BLaER1 (cell line): Measurements from ENCODE around the gene LY6G6F.
A peak's percentile ranks its signal among the peaks of the same experiment; 100 is the strongest.

Experiments used
- H3K27ac ChIP-seq: shearing (Covaris generic); formaldehyde crosslinking; 2 replicates; pipeline ENCODE4 v1.8.1; 2022
- H3K27me3 ChIP-seq: shearing (Covaris generic); formaldehyde crosslinking; 2 replicates; pipeline ENCODE4 v1.8.1; 2022
- H3K36me3 ChIP-seq: shearing (Covaris generic); formaldehyde crosslinking; 2 replicates; pipeline ENCODE4 v1.8.1; 2022
- H3K4me1 ChIP-seq: shearing (Covaris generic); formaldehyde crosslinking; 2 replicates; pipeline ENCODE4 v1.8.1; 2022
- H3K4me2 ChIP-seq: shearing (Covaris generic); formaldehyde crosslinking; 2 replicates; pipeline ENCODE4 v1.8.1; 2022
- H3K4me3 ChIP-seq: shearing (Covaris generic); formaldehyde crosslinking; 2 replicates; pipeline ENCODE4 v1.8.1; 2022
- H3K9ac ChIP-seq: shearing (Covaris generic); formaldehyde crosslinking; 2 replicates; pipeline ENCODE4 v1.8.1; 2022
- H3K9me3 ChIP-seq: shearing (Covaris generic); formaldehyde crosslinking; 2 replicates; pipeline ENCODE4 v1.8.1; 2022
- H4K20me1 ChIP-seq: shearing (Covaris generic); formaldehyde crosslinking; 2 replicates; pipeline ENCODE4 v1.8.1; 2022
- Cebpa-rat ChIP-seq: shearing (Covaris generic); IDR thresholded peaks from 2 replicates; pipeline ENCODE4 v1.8.1; 2022

Gene LY6G6F

GRCh38 chr6:31722173-31722572 is 15.5 kb downstream of the LY6G6F start:
- no peak for TF ChIP-seq Cebpa-rat
- Histone ChIP-seq H3K9ac (no peak overlapping the region), H3K4me1 (peaks cover 60% of the 10 kb centered on the region), H3K4me2 (peak overlapping the region; percentile 99; the same call in 1 of the 2 replicates), H3K36me3 (peaks cover 26% of the 10 kb centered on the region), H3K27me3 (no peaks in the 10 kb centered on the region), H3K9me3 (no peaks in the 10 kb centered on the region), H3K27ac (no peak overlapping the region), H4K20me1 (peaks cover 30% of the 10 kb centered on the region), H3K4me3 (no peak overlapping the region)

- H3K4me2 ChIP-seq = peak within 1 kb of the TSS; percentile 99
- H3K27me3 ChIP-seq = no peaks in the 10 kb centered on the region
- H3K4me3 ChIP-seq = peak within 1 kb of the TSS; percentile 56
- H3K9me3 ChIP-seq = no peaks in the 10 kb centered on the region
- peak within 1 kb of the TSS; percentile 83 for H3K27ac ChIP-seq
- peak within 1 kb of the TSS; percentile 55; the same call in 1 of the 2 replicates for H3K9ac ChIP-seq
- H3K4me1 ChIP-seq = peaks cover 72% of the 10 kb centered on the region
- peaks cover 39% of the 10 kb centered on the region for H4K20me1 ChIP-seq
- TF ChIP-seq Cebpa-rat = peak; percentile 31; the same call in 1 of the 2 replicates
- peaks cover 29% of the 10 kb centered on the region for H3K36me3 ChIP-seq
These were observed 16.7 kb downstream of the LY6G6F start, which contains the start of gene MPIG6B for GRCh38 chr6:31723245-31723979. Gene MPIG6B (plus strand): TSS chr6:31723373. CDS start chr6:31723384, 11 bp downstream.

GRCh38 chr6:31723980-31724691 is 17.5 kb downstream of the LY6G6F start:
- Histone ChIP-seq H3K4me3 (peak overlapping the region; percentile 56), H3K4me2 (peak overlapping the region; percentile 99)

GRCh38 chr6:31725502-31726350 is 19.1 kb downstream of the LY6G6F start:
- H4K20me1 ChIP-seq = peaks cover 53% of the 10 kb centered on the region
- no peak for TF ChIP-seq Cebpa-rat
- peaks cover 40% of the 10 kb centered on the region for H3K36me3 ChIP-seq
- H3K4me3 ChIP-seq = no peak overlapping the region
- no peak overlapping the region for H3K9ac ChIP-seq
- peak overlapping the region; percentile 99 for H3K4me2 ChIP-seq
- H3K4me1 ChIP-seq = peaks cover 87% of the 10 kb centered on the region
- no peaks in the 10 kb centered on the region for H3K9me3 ChIP-seq
- no peak overlapping the region for H3K27ac ChIP-seq
- H3K27me3 ChIP-seq = no peaks in the 10 kb centered on the region

More at GRCh38 chr6:31723980-31724691, 17.5 kb downstream of the LY6G6F start:
- peak overlapping the region; percentile 83 for H3K27ac ChIP-seq
- peaks cover 47% of the 10 kb centered on the region for H4K20me1 ChIP-seq
- peaks cover 34% of the 10 kb centered on the region for H3K36me3 ChIP-seq
- no peaks in the 10 kb centered on the region for H3K9me3 ChIP-seq
- peaks cover 79% of the 10 kb centered on the region for H3K4me1 ChIP-seq
- H3K27me3 ChIP-seq = no peaks in the 10 kb centered on the region
- TF ChIP-seq Cebpa-rat = no peak
- peak overlapping the region; percentile 55; the same call in 1 of the 2 replicates for H3K9ac ChIP-seq

- no peak for TF ChIP-seq Cebpa-rat
- Histone ChIP-seq H3K27me3 (no peaks in the 10 kb centered on the region), H4K20me1 (peaks cover 68% of the 10 kb centered on the region), H3K4me2 (peak overlapping the region; percentile 99), H3K4me3 (peak overlapping the region; percentile 11; the same call in 1 of the 2 replicates), H3K36me3 (peaks cover 54% of the 10 kb centered on the region), H3K27ac (peak overlapping the region; percentile 88), H3K4me1 (peaks cover 90% of the 10 kb centered on the region), H3K9ac (peak overlapping the region; percentile 68), H3K9me3 (no peaks in the 10 kb centered on the region)
These were observed 20.5 kb downstream of the LY6G6F start for GRCh38 chr6:31727034-31727716.

- Histone ChIP-seq H3K4me1 (peaks cover 89% of the 10 kb centered on the region), H3K4me2 (peak overlapping the region; percentile 99), H3K27me3 (no peaks in the 10 kb centered on the region), H3K9ac (peak overlapping the region; percentile 89), H3K27ac (peak overlapping the region; percentile 88), H3K9me3 (no peaks in the 10 kb centered on the region), H3K4me3 (peak overlapping the region; percentile 94), H4K20me1 (peaks cover 74% of the 10 kb centered on the region), H3K36me3 (peaks cover 62% of the 10 kb centered on the region)
- TF ChIP-seq Cebpa-rat = no peak
These were observed 21.3 kb downstream of the LY6G6F start for GRCh38 chr6:31727717-31728671.

- peak within 1 kb of the TSS; percentile 88 for H3K27ac ChIP-seq
- TF ChIP-seq Cebpa-rat = no peak
- peaks cover 77% of the 10 kb centered on the region for H4K20me1 ChIP-seq
- peak within 1 kb of the TSS; percentile 94 for H3K4me3 ChIP-seq
- H3K36me3 ChIP-seq = peaks cover 71% of the 10 kb centered on the region
- H3K9me3 ChIP-seq = no peaks in the 10 kb centered on the region
- H3K27me3 ChIP-seq = no peaks in the 10 kb centered on the region
- H3K4me1 ChIP-seq = peaks cover 91% of the 10 kb centered on the region
- H3K4me2 ChIP-seq = peak within 1 kb of the TSS; percentile 99
- H3K9ac ChIP-seq = peak within 1 kb of the TSS; percentile 89
These were observed 22.3 kb downstream of the LY6G6F start, which contains the start of gene DDAH2 for GRCh38 chr6:31728767-31729514. Gene DDAH2 (minus strand): TSS chr6:31729299. CDS start chr6:31729161, 138 bp downstream.
